Measurements from ENCODE around the gene DPH2. TPM values are rescaled to one million over a fixed set of nuclear protein-coding genes. Genes with fewer than 3 reads are reported as not detected.

The DPH2 gene
- total and polyA plus RNA-seq, 7 donors: 10.7 to 37.2 (median 12.1) TPM

DNA sequence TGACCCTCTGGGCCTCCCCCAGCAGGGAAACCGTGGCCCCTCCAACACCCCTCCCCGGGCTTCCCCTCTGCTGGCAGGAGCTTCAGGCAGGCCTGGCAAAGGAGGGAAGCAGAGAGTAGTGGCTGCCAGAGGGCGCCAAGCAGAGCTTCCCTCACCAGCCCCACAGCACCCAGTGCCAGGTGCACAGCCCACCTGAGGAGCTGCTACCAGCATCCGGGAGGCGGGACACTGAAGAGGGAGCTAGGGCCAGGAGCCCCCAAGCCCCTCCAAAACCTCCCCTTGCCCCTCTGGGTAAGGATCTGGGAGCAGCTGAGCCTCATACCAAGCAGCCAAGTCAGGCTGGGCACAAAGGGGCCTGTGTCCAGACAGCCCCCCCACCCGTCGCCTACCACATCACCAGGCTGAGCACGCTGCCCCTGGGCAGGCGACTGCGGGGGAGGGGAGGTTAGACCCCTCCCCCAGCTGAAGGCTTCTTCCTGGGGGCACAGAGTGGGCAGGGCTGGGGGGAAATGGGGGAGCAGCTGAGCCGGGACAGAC lies 41.2 kb downstream of the DPH2 start:
- 86 to 91% methylated on average over 11 of the region's 11 CpGs for WGBS, 2 donors
- Histone ChIP-seq H3K27me3 (no peaks in the 10 kb centered on the region), H3K36me3 (peaks cover 0 to 19% (median 0%) of the 10 kb centered on the region in 4 donors), H3K9me3 (no peaks in the 10 kb centered on the region), H3K4me1 (peaks cover 0 to 3% (median under 1%) of the 10 kb centered on the region in 4 donors), H3K27ac (no peak overlapping the region), H3K4me3 (no peak overlapping the region)
- TF ChIP-seq POLR2AphosphoS5 (IDR thresholded peaks at IDR 0.05): no peak
- no peak for TF ChIP-seq POLR2A (IDR thresholded peaks at IDR 0.05)
- TF ChIP-seq EP300 (IDR thresholded peaks at IDR 0.05): no peak
- TF ChIP-seq, protein P1, sequence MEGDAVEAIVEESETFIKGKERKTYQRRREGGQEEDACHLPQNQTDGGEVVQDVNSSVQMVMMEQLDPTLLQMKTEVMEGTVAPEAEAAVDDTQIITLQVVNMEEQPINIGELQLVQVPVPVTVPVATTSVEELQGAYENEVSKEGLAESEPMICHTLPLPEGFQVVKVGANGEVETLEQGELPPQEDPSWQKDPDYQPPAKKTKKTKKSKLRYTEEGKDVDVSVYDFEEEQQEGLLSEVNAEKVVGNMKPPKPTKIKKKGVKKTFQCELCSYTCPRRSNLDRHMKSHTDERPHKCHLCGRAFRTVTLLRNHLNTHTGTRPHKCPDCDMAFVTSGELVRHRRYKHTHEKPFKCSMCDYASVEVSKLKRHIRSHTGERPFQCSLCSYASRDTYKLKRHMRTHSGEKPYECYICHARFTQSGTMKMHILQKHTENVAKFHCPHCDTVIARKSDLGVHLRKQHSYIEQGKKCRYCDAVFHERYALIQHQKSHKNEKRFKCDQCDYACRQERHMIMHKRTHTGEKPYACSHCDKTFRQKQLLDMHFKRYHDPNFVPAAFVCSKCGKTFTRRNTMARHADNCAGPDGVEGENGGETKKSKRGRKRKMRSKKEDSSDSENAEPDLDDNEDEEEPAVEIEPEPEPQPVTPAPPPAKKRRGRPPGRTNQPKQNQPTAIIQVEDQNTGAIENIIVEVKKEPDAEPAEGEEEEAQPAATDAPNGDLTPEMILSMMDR (IDR thresholded peaks at IDR 0.05): no peak
- intact Hi-C loops (cut with DNase I): no loop called here
- DNase-seq: no peak

DNA sequence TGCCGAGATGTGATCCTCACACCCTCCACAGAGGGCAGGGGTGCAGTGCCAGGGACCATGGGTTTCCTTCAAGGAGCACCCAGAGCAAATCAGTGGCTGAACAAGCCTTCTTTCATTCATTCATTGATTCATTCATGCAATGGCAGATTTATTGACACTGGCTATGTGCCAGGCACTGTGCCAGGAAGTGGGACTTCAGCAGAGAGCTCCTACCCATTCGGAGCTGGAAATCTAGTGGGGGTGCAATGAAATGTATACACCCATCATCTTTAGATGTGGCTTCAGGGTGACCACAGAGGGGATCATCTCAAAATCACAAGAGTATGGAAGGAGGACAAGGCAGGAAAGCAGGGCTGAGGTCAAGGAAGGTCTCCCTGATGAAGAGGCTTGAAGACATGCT lies 42.6 kb downstream of the DPH2 start:
- H3K36me3 ChIP-seq: peaks cover 0 to 17% (median 0%) of the 10 kb centered on the region in 4 donors
- TF ChIP-seq EP300 (IDR thresholded peaks at IDR 0.05): no peak
- TF ChIP-seq POLR2AphosphoS5 (IDR thresholded peaks at IDR 0.05): no peak
- TF ChIP-seq, protein P1 (IDR thresholded peaks at IDR 0.05): no peak
- H3K4me1 ChIP-seq: no peaks in the 10 kb centered on the region
- 55 to 72% methylated on average over 2 of the region's 2 CpGs for WGBS, 2 donors
- no peak for DNase-seq
- no peak overlapping the region for H3K4me3 ChIP-seq
- intact Hi-C loops (cut with DNase I): no loop called here
- no peaks in the 10 kb centered on the region for H3K9me3 ChIP-seq
- no peaks in the 10 kb centered on the region for H3K27me3 ChIP-seq
- no peak overlapping the region for H3K27ac ChIP-seq

- Histone ChIP-seq H3K4me3 (no peak overlapping the region), H3K4me1 (no peaks in the 10 kb centered on the region), H3K9me3 (no peaks in the 10 kb centered on the region), H3K27me3 (no peaks in the 10 kb centered on the region), H3K27ac (no peak overlapping the region), H3K36me3 (peaks cover 0 to 18% (median 0%) of the 10 kb centered on the region in 4 donors)
- TF ChIP-seq EP300 (IDR thresholded peaks at IDR 0.05) (no peak), POLR2A (IDR thresholded peaks at IDR 0.05) (no peak), POLR2AphosphoS5 (IDR thresholded peaks at IDR 0.05) (no peak)
- TF ChIP-seq, protein P1 (IDR thresholded peaks at IDR 0.05): no peak
- WGBS, 2 donors: 49 to 82% methylated on average over 13 of the region's 13 CpGs
- DNase-seq: no peak
- intact Hi-C loops (cut with DNase I): no loop called here
Observed at GRCh38 chr1:44012941-44013609, 43.3 kb downstream of the DPH2 start.

DNA sequence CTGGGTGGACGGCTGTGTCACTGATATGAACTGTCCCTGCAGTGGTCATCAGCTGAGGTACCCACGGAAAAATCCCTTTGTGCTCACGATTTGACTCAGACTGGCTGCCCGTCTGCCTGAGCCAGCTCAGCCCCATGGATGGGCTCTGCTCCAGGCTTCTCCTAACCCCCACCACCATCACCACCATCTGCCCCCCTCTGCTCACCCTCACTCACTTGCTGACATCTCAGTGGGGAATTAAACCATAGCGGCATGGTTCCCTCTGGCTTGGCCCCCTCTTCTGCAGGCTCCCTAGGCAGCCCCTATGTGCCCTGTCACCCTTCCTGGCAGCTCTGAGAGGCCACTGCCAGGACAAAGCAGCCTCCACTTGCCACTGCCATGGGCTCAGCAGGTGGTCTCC lies 44.1 kb downstream of the DPH2 start:
- no peak for DNase-seq
- no peak overlapping the region for H3K27ac ChIP-seq
- H3K4me1 ChIP-seq: no peaks in the 10 kb centered on the region
- intact Hi-C loops (cut with DNase I): no loop called here
- H3K36me3 ChIP-seq: peaks cover 0 to 14% (median 0%) of the 10 kb centered on the region in 4 donors
- no peaks in the 10 kb centered on the region for H3K9me3 ChIP-seq
- WGBS, 2 donors: 89 to 90% methylated on average over 5 of the region's 5 CpGs
- no peaks in the 10 kb centered on the region for H3K27me3 ChIP-seq
- H3K4me3 ChIP-seq: no peak overlapping the region
- TF ChIP-seq POLR2A (IDR thresholded peaks at IDR 0.05) (no peak), POLR2AphosphoS5 (IDR thresholded peaks at IDR 0.05) (no peak), EP300 (IDR thresholded peaks at IDR 0.05) (no peak)
- TF ChIP-seq, protein P1 (IDR thresholded peaks at IDR 0.05): no peak

All from sigmoid colon (tissue), 7 donors.